NCI-H1930 (cell line): ENCODE measurements around the gene INSIG2.
"Not testable (repeated sequence)": the region's sequence is repeated elsewhere in the genome, so short reads cannot be mapped to it uniquely, and the experiment has no call there.

ENCODE experiments used
- DNase-seq, 2 experiments: peaks; one replicate each; lab custom pipeline; 2025; lab: John Stamatoyannopoulos, UW

Gene INSIG2

DNA sequence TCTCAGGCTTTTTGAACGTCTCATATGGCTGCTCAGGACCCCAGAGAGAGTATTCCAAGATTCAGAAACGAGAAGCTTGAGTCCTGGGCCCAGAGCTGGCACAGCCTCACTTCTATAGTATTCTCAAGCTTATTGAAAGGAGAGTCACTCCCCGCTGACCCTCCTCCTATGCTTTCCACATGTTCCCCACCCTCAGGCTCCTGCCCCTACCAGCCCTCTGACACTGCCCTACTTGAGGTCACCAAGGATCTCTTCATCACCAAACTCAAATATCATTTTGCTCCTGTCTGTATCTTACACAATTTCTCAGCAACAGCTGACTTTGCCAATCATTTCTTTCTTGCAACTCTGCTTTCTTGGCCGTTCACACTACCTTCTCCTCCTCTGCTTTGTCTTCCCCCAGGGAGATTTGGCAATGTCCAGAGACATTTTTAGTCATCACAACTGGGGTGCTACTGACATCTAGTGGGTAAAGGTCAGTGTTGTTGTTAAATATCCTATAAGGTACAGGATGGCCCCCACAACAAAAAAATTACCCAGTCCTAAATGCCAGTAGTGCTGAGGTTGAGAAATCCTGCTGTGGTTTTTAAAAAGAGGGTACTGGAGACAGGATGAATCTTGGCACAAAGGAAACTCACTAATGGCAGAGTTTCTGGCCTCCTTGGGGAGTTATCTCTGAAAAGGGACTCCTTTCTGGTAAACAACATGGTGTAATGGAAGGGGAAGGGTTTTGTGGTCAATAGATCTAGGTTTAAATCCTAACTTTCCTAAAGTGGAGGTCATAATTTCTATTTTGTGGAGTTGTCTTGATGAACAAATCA, 26.9 kb upstream of the INSIG2 start:
- DNase-seq, result peak in 1 of 2 experiments; percentile 4

DNA sequence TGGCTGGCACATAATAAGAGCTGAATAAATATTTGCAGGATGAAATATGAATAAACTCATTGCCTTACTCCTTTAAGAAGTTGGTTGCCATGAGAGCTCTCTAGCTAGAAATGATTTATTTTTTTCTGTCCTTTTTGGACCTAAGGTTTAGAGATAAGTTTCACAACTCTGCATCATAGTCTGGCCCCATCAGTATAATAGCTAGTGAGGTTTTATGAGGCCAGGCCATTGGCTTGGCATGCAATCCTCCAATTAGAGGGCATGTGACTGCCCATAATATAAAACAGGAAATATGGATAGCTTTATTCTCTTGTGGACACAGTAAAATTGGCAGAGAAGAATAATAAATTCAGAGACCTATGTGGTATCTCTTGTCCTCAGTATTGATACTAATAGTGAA, 26.2 kb upstream of the INSIG2 start:
- peak in 1 of 2 experiments; percentile 11 for DNase-seq

DNA sequence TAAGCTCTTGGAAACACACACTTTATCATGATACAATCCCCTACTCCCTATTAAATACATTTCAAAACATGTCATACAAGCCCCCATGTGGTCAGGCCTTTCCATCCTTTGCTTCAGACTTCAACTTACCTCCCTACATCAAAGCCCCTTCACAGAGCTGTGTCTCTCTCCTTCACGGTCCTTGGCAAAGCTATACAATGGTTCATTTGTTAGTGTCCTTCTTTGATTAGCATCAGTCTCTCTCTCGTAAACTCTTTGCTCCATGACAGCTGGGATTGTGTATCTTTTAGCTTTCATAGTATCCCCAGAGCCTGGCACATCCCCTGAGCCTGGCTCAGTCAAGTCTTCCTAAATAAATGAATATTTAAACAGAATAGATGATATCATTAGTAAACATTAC, 25.6 kb upstream of the INSIG2 start:
- no peak for DNase-seq

DNA sequence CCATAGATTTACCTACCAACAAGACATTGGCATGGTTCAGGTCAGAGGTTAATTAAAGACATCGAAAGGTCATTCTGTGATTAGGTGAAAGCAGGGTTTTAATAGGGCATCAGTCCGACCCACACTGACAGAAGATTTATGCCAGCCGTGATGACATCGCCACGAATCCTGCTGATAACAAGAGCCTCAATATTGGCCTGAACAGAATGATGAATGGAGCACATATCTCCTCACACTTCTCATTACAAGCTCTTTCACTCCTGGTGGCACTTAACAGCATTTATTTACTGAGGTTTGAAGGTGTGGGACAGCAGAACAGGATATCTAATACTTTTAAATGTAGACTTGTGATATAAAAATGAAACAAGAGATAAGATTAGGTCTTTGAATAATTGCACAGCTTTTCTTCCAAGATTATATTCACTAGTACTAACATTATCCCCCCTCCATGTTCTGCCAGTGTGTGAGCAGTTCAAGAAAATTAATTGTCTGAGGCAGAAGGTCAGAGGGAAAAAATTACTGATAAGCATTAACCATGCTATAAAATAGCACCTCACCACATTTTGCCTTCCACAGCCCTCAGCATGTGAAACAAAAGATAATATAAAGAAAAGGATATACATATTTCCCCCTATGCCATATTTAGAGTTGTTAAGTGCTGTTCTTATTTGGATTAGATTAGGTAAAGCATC, 23.1 kb upstream of the INSIG2 start:
- DNase-seq, result no peak

DNA sequence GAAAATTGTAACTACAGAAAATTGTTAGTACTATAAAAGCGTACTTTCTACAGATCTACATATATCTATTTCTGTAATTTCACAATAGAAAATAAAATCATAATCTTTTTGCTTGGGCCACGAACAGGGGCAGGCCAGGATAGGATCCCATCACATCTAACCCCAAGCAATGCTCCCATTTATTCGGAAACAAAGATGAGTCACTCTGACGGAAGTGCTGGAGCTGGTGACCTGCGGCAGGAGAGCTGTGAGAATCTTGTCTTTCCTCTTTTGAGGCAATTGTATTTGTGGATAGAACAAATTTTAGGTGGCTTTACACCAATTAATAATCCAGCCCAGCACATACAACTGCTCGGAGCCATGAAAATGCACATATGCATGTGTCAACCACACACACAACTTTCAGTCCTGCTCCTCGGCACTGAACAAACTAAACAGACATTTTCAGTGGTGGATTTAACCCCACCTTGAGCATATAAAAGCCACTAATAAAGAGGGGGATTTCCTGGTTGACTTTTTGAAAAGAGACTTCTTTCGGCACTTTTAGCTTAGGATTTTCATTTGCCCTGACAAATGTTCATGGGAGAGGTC, 22.3 kb upstream of the INSIG2 start:
- DNase-seq, result no peak

DNA sequence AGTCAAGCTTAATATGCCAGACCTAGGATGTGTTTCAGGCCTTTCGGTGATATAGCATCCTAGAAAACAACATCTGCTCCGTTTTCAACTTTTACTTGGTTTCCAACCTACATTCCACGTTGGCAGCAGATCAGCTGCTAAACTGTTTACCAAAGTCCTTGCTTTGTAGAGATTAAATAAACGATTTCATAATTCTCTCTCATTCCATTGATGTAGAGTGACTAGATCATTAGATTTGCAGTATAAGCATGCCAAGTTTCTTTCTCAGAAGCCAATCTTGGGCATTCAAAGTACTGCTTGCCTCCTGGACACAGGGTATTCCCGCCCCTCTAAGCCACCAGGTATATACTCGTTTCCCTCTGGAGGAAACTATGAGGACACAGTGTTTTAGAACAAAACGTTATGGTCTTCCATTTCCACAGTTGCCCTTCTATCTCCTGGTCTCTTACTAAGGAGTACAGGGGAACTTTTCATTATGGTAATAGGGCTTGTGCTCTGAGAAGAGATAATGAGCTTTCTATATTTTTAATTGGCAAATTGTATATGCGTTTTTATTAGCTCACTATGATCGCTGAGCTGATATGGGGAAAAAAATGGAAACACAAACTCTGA, 10.5 kb upstream of the INSIG2 start:
- no peak for DNase-seq

DNA sequence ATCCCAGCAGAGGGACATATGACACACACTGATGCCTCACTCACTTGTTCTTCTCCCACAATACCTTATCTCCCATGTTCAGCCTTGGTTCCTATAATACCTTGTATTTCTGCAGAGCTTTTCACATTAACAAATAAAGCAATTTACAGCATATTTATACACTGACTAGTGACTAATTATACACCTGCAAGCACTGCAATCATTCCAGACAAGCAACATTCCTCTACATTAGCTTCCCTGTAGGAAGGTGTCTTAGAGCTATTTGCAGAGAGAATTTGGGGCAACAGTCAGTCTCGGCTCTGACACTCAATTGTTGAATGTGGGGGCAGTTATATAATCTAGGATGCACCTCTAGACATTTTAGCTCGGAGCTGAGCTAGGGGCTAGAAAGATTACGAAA, 9.5 kb upstream of the INSIG2 start:
- DNase-seq, result no peak

DNA sequence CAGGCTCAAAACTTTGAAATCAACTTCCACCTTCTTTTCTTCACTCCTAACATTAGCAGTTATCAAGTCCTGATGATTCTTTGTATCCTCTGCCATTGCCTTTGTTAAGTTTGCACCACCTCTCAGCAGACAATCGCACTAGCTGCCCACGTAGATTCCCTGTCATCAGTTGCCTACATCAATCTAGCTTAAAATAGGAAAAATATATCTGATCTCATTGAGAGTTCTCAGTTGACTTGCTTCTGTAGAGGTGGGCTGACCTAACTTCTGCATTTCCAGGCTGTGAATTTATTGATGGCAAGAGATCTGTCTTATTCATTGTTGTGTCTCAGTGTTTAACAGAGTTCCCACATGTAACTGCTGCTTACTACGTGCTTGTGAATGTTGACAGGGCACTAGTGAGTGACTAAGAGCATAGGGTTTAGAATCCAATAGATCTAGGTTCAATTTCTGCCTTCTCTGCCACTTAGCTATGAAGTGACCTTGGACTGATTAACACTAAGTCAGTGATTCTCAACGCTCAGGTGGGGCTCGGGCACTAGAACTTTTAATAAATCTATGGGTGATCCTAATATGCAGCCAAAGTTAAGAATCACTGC, 3.7 kb upstream of the INSIG2 start:
- no peak for DNase-seq

DNA sequence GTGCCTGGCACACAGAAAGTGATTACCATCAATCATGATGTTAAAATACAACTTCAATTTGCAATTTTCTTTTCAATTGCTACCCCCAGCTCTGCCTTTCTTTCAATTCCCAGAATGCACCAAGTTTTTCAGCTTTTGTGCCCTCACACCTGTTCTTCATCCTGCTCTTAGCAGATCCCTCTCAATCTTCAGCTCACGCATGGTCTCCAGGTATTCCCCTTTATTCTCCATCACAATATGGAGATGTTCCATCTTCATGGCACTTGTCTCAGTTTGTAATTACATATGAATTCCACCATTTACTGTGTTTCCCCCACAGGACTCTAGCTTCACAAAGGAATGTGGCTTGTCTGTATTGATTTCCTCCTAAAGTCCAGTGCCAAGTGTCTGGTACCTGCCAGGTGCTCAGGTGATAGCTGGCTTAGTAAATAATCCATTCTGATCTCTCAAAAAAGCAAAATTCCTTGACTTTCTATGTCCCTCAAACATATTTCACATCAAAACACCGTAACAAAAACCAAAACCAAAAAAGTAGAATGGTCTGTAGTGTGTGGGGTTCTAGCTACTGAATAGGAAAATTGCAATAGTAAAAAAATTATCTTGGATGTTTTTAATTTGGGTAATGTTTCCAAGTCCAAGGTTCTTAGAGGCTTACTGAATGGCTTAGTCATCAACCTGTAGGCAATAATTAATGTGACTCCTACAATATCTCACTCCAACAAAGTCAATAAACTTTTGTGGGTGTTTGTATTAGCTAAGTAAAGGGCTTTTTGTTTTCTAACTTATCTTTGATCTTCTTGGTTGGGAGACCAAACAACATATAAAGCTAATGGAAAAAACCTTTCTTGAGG, 2.9 kb upstream of the INSIG2 start:
- no peak for DNase-seq

DNA sequence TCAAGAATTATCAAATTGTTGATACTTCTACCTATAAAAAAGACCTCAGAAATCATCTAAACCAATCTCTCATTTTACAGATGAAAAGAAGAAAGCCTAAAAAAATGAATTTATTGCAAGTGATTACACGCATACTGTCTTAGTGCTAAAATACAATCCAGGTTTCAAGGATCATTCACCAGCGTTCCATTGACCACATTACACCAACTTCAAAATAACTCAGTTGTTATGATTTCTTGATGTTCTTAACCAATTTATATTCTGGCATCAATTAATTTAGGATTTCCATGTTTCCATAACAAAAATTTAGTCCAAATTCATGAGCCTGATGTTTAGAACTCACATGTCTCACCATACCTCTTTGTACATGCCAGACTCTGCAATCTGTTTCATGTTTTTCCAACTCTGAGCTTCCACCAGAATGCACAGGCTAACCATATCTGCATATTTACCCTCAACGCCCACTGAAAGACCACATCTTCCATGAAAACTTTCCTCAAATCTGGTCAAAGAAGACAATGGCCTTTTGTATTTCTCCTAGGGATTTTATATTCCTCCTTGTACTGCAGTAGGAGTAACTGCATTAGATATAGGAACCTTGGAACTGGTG, 2.1 kb upstream of the INSIG2 start:
- DNase-seq, result no peak

DNA sequence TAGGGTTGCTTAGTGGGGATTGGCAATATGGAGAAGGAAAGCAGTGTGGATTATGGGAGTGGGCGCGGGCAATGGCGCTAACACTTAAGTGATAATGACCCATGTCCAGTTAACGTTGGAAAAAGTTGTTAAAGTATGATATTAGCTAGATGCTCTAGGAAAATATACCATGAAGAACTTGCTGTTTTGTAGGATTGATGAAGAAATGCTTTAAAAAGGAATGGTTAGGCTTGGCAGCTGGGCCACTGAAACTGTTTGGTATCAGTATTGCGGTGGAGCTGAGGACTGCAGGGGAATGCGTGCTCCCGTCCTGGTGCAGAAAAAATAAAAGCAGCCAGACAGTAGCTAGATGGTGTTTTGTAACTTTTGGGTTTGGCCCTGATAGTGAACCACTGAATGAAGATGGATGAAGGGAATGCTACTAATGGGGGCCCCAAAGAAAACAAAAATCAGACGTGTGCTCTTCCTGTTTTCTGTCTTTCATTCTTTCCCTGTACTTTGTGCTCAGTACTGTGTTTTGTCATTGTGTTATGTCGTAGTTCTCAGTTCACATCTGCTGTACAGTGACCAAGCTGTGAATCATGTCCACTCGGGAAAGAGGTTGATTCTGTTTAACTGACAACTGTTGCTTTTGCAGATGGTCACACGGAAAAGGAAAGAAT, 999 bp downstream of the INSIG2 start:
- DNase-seq, result no peak

DNA sequence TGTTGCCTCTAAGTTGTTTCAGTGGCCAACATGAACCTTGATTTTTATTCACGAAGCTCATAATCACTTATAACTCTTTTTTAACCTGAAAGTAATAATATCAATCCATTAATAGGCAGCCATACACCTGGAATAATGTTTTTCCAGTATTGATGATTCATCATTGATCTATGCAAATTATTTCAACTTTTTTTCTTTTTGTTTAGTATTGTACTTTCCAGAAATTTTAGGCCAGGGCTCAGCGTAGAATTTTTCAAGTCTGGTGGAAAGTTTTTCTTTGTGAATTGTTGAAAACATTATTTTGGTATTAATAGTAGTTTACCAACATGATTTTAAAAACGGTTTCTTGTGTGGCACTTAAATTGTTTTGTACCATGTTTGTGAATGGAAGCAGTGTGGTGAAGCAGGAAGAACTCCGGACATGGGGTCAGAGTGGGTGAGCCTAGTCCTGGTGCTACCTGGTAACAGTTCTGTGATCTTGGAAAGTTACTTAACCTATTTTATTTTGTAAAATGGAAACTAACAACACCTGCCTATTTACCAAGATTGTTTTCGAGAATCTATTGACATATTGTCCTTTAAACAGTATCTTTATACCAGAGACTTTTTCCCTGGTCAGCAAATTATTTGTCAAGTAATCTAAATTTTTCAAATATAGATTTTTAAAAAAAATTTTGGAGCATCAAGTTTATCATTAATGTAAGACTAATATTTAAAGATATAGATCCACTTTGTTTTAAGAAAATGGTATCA, 2.3 kb downstream of the INSIG2 start:
- no peak for DNase-seq

DNA sequence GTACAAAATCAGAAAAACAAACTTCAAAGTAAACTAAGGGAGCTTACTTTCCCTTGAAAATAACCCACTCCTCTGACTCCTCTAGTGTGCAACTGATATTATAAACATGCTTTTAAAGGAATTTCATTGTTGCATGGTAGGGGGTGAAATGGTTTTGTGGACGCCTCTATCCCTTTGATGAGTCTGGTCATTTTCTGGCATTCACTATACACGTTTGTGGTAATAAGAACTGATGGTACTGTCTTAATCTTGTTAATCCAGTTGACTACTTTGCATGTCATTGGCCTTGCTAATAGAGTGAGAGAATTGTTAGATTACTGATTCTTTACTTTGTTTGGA, 2.8 kb downstream of the INSIG2 start:
- no peak for DNase-seq

DNA sequence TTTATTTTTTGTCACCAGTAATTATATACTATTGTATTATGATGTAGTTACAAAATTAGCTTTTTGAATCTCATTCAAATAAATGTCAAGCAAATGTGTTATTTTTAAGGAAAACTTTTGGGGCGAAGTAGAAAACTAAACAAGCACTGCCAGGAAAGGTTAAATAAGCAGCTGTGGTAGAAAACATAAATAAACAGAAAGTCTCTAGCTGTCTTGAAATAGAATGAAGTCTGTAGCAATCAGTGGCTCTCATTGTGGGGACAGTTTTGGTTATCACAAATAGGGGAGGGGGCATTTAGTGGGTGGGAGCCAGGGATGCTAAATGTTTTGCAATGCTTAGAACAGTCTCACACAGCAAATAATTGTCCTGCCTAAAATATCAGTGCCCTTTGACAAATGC, 3.4 kb downstream of the INSIG2 start:
- DNase-seq, result no peak

DNA sequence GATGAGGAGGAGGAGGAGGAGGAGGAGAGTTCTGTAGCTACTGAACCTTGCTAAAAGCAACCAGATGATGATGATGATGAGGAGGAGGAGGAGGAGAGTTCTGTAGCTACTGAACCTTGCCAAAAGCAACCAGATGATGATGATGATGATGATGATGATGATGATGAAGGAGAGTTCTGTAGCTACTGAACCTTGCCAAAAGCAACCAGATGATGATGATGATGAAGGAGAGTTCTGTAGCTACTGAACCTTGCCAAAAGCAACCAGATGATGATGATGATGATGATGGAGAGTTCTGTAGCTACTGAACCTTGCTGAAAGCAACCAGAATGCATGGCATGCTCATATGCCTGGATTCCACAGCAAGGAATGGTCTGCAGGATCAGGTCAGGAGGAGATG, 5.8 kb downstream of the INSIG2 start:
- not testable (repeated sequence) for DNase-seq

DNA sequence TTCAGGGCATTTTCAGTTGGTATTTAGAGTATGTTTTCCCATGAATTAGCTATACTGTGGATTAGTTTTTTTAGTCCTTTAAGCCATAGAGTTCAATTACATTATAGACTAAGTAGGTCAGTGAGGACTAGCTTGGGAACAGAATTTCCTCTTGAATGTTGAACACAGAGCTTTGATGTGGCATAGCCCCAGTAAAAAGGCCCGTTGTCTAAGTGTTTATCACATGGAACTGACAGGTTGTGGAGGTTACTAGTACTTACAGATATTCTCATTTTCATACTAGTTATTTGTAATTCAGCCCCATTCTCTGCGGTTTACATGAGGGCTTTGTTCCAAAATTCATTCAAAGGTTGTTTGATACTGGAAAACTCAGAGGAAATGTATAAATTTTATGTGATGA, 6.2 kb downstream of the INSIG2 start:
- DNase-seq, result no peak

DNA sequence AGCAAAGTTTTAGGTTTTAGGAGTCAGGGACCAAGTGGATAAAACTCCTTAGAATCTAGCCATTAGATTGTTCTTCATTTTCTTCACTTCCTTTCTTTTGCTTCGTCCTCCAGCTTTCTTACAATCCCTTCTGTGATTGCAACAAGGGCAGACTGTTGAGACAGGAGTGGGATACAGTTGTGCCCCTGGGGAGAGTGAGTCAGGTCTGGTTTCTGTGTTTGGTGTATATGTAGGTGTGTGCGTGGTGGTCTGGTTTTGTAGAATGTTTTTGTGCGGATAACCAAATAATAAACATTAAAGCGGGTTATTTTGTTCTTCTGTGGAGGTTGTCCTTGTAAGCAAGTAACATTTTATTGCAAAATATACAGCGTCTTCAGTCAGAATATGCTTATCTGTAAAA, 7.3 kb downstream of the INSIG2 start:
- DNase-seq, result no peak

DNA sequence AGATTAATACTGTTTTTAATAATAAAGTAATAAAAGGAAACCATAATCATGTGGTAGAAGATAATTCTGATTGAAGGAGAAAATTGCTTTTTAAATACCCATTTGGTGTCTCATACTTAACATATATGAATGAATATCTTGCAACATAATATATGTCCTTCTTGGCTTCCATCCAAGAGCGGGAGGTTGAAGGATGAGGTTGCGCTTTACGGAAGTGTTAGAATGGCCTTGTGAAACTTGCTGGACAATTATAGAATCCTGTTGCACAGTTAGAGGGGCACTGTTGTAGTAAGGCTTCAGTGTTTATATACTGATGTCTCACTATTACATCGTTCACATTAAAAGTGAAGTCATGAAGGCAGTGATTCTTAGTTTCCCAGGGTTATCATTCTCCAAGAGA, 9.4 kb downstream of the INSIG2 start:
- DNase-seq, result no peak

DNA sequence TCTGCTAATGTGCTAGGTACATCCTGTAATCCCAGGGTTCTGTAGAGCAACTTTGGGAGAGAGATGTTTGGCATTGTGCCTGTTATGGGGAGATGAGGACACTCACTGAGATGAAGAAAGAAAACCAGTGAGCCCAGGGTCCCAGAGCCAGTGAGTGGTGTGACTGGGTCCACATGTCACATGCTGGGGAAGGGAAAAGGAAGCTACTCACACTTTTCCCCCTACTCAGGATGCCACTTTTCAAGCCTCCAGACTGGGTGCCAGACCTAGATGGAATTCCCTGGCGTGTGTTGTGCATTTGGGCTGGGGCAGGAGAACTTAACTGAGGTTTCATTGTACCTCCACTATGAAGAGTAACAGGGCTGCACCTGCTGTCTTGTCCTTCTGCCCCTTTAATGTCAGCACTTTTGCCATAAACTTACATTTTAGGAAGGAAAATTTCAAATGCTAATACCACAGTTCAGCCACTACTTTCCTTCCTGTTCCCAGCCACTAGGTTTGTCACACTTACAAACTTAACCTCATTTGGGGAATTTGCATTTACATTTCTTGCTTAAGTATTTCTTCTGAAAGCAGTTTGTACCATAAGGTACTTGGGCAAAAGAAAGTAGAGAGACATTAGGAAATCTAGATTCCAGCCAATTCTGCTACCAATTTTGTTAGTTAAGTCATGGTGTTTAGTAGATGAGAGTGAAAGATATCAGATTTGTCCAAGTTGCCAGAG, 10.2 kb downstream of the INSIG2 start:
- DNase-seq, result no peak
